Measurements from ENCODE around the gene ZGPAT.

DNA sequence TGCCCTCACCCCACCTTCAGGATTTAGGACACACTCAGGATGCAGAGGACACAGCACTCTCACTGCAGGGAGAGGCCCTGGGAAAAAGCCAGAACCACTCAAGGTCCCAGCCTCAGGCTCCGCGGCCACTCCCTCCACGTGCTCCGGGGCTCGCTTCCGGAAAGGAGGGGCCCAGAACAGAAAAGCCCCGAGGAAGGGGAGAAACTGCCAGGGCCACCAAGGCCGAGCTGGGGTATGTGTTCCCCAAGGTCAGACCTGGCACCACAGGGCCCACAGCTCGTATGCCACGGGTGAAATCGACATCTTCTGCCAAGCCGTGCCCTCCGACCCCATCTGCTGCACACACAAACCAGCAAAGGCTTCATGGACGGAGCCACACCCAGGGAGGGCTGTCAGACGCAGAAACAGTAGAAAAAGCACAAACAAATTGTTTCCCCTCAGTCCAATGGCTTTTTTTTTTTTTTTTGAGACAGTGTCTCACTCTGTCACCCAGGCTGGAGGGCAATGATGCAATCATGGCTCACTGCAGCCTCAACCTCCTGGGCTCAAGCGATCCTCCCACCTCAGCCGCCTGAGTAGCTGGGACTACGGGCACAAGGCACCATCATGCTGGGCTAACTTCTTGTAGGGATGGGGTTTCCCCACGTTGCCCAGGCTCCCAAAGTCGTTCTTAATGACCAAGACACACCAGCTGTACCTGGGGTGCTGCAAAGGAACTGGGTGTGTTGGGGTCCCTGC is 65.1 kb downstream of the ZGPAT start:
- no peak for TF ChIP-seq POLR2A (IDR thresholded peaks at IDR 0.05)
- TF ChIP-seq, protein P1, sequence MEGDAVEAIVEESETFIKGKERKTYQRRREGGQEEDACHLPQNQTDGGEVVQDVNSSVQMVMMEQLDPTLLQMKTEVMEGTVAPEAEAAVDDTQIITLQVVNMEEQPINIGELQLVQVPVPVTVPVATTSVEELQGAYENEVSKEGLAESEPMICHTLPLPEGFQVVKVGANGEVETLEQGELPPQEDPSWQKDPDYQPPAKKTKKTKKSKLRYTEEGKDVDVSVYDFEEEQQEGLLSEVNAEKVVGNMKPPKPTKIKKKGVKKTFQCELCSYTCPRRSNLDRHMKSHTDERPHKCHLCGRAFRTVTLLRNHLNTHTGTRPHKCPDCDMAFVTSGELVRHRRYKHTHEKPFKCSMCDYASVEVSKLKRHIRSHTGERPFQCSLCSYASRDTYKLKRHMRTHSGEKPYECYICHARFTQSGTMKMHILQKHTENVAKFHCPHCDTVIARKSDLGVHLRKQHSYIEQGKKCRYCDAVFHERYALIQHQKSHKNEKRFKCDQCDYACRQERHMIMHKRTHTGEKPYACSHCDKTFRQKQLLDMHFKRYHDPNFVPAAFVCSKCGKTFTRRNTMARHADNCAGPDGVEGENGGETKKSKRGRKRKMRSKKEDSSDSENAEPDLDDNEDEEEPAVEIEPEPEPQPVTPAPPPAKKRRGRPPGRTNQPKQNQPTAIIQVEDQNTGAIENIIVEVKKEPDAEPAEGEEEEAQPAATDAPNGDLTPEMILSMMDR (IDR thresholded peaks at IDR 0.05) = no peak

All from right lobe of liver (tissue), 4 donors.